Erythroblast (primary cell): ENCODE measurements around the gene HMGXB4.

Experiments
- GATA1 ChIP-seq: IDR thresholded peaks from 2 replicates; pipeline ENCODE4 v1.6.1; 2011; ENCODE audit warnings: low read depth, mild to moderate bottlenecking, control low read depth, low read length, moderate library complexity
- POLR2A ChIP-seq: IDR thresholded peaks from 2 replicates; pipeline ENCODE4 v1.6.1; 2011; ENCODE audit warnings: mild to moderate bottlenecking, low read length

GRCh38 chr22:35325209-35325608, 67.9 kb downstream of the HMGXB4 start:
- TF ChIP-seq POLR2A, result no peak
- TF ChIP-seq GATA1, result no peak
